GM12878 (cell line): Measurements from ENCODE around the gene PLA2G3. TPM values are rescaled to one million over a fixed set of nuclear protein-coding genes. Genes with fewer than 3 reads are reported as not detected.

Source experiments
- microRNA counts: library from miRNA; unstranded; fragments of <30 nt; microRNA quantifications from one replicate; lab custom pipeline; 2016
- microRNA-seq: library from miRNA; unstranded; fragments of <30 nt; microRNA quantifications from one replicate; pipeline ENCODE4, GENCODE V29; 2018
- polyA plus RNA-seq, 11 experiments: library from polyadenylated mRNA; depleted of rRNA in 4 of 11; unstranded in 6 of 11; stranded (reverse) in 5 of 11; fragments of >200 nt; fragmentation: Nextera tagmentation in 4 of 11; fragmentation: Illumina TruSeq in 1 of 11; extraction: Ambion mirVana in 4 of 11; extraction: Trizol in 1 of 11; gene quantifications; 1 replicate in 1 of 11; 2 replicates in 10 of 11; pipeline versions ENCODE4 v1.2.1 to v1.2.3, GENCODE V29; 2011 to 2016; ENCODE audit warnings: inconsistent platforms in 2 of 11, missing spikeins in 2 of 11, low read depth in 1 of 11
- small RNA-seq: library from RNA; depleted of rRNA; stranded (forward); fragments of <200 nt; gene quantifications from one replicate; pipeline ENCODE3, GENCODE V24; 2014
- total RNA-seq, 4 experiments: library from RNA; depleted of rRNA in 3 of 4; stranded (reverse); fragments of >200 nt in 3 of 4; fragmentation: Illumina TruSeq in 1 of 4; extraction: Trizol in 1 of 4; gene quantifications; 2 replicates each; pipeline versions ENCODE4 v1.2.1 to v1.2.3, GENCODE V29; 2013 to 2021

Gene PLA2G3
- total and polyA plus RNA-seq, 10 of the 15 experiments (the other 5 are each of a cell fraction or from before 2014, with no cell fraction given) = 0.04 TPM; not detected in 9

MicroRNAs within 50 kb of the gene (microRNA counts, 767-probe panel; counts per million panel counts)
- 1,244 counts per million, percentile 41 among the panel's probes with 10 or more counts for microRNA hsa-miR-3928 (lab: Ali Mortazavi, UCI)

Small RNA genes within 50 kb of the gene (microRNA-seq; reads per million reads assigned to microRNA genes)
- gene MIR3928 = 34.1 reads per million, percentile 64 among the genes with 10 or more reads in this experiment

Small RNA genes within 50 kb of the gene (small RNA-seq; reads per million reads assigned to genes)
- 6.7 reads per million, percentile 92 among the genes with 10 or more reads in this experiment for gene MIR3928

Other genes starting within 250 kb of the PLA2G3 start
Only the 7 nearest of the 9 such genes appear.
- gene TUG1, start 171.2 kb downstream of the PLA2G3 start, total RNA-seq (2014; rRNA removed) = 52.4 and 57.3 TPM in 2 replicates
- gene TUG1, start 171.2 kb downstream of the PLA2G3 start, total RNA-seq (2014; rRNA removed; fragmentation: Illumina TruSeq; extraction: Trizol) = 58.6 and 62.4 TPM in 2 replicates
- 55.8 and 57.4 TPM in 2 replicates for gene TUG1, start 171.2 kb downstream of the PLA2G3 start, total RNA-seq (2021)
- 116 and 137 TPM in 2 replicates for gene TUG1, start 171.2 kb downstream of the PLA2G3 start, polyA plus RNA-seq (2011; rRNA removed)
- gene TUG1, start 171.2 kb downstream of the PLA2G3 start, polyA plus RNA-seq (2014; fragmentation: Illumina TruSeq; extraction: Trizol) = 111 and 156 TPM in 2 replicates
- 10 to 100 TPM; 21.6 to 23.4 TPM for gene TUG1, start 171.2 kb downstream of the PLA2G3 start, polyA plus RNA-seq (2014; fragmentation: Nextera tagmentation; extraction: Ambion mirVana)
- 56.4 and 65.6 TPM in 2 replicates for gene TUG1, start 171.2 kb downstream of the PLA2G3 start, polyA plus RNA-seq (2014; rRNA removed)
- 10 to 100 TPM; 19.3 to 21.7 TPM for gene TUG1, start 171.2 kb downstream of the PLA2G3 start, polyA plus RNA-seq (2016; fragmentation: Nextera tagmentation; extraction: Ambion mirVana)
- 7.7 and 10.2 TPM in 2 replicates for gene SMTN, start 59.2 kb downstream of the PLA2G3 start, total RNA-seq (2014; rRNA removed)
- 2.1 and 3.7 TPM in 2 replicates for gene SMTN, start 59.2 kb downstream of the PLA2G3 start, total RNA-seq (2014; rRNA removed; fragmentation: Illumina TruSeq; extraction: Trizol)
- 19.8 and 21.9 TPM in 2 replicates for gene SMTN, start 59.2 kb downstream of the PLA2G3 start, total RNA-seq (2021)
- 3.2 and 4.7 TPM in 2 replicates for gene SMTN, start 59.2 kb downstream of the PLA2G3 start, polyA plus RNA-seq (2011; rRNA removed)
- 1.7 and 3.0 TPM in 2 replicates for gene SMTN, start 59.2 kb downstream of the PLA2G3 start, polyA plus RNA-seq (2014; fragmentation: Illumina TruSeq; extraction: Trizol)
- 1 to 10 TPM in 1 of 2 experiments, under 1 TPM in 1; 0.92 to 2.6 TPM for gene SMTN, start 59.2 kb downstream of the PLA2G3 start, polyA plus RNA-seq (2014; fragmentation: Nextera tagmentation; extraction: Ambion mirVana)
- 4.9 and 8.2 TPM in 2 replicates for gene SMTN, start 59.2 kb downstream of the PLA2G3 start, polyA plus RNA-seq (2014; rRNA removed)
- gene SMTN, start 59.2 kb downstream of the PLA2G3 start, polyA plus RNA-seq (2016; fragmentation: Nextera tagmentation; extraction: Ambion mirVana) = 10 to 100 TPM; 16.4 to 20.9 TPM
- gene SELENOM, start 32.9 kb downstream of the PLA2G3 start, total RNA-seq (2014; rRNA removed) = 2.3 and 3.3 TPM in 2 replicates
- 1.3 and 1.7 TPM in 2 replicates for gene SELENOM, start 32.9 kb downstream of the PLA2G3 start, total RNA-seq (2014; rRNA removed; fragmentation: Illumina TruSeq; extraction: Trizol)
- 2.2 and 2.8 TPM in 2 replicates for gene SELENOM, start 32.9 kb downstream of the PLA2G3 start, total RNA-seq (2021)
- gene SELENOM, start 32.9 kb downstream of the PLA2G3 start, polyA plus RNA-seq (2011; rRNA removed) = 0.78 and 1.2 TPM in 2 replicates
- gene SELENOM, start 32.9 kb downstream of the PLA2G3 start, polyA plus RNA-seq (2014; fragmentation: Illumina TruSeq; extraction: Trizol) = 0.24 and 0.93 TPM in 2 replicates
- gene SELENOM, start 32.9 kb downstream of the PLA2G3 start, polyA plus RNA-seq (2014; fragmentation: Nextera tagmentation; extraction: Ambion mirVana) = 1 to 10 TPM in 1 of 2 experiments, under 1 TPM in 1; 0.80 to 1.3 TPM
- 5.6 and 8.3 TPM in 2 replicates for gene SELENOM, start 32.9 kb downstream of the PLA2G3 start, polyA plus RNA-seq (2014; rRNA removed)
- gene SELENOM, start 32.9 kb downstream of the PLA2G3 start, polyA plus RNA-seq (2016; fragmentation: Nextera tagmentation; extraction: Ambion mirVana) = 1 to 10 TPM; 3.8 to 5.2 TPM
- 1.7 TPM in 2 replicates for gene INPP5J, start 17.5 kb downstream of the PLA2G3 start, total RNA-seq (2014; rRNA removed)
- gene INPP5J, start 17.5 kb downstream of the PLA2G3 start, total RNA-seq (2014; rRNA removed; fragmentation: Illumina TruSeq; extraction: Trizol) = 1.2 and 1.3 TPM in 2 replicates
- gene INPP5J, start 17.5 kb downstream of the PLA2G3 start, total RNA-seq (2021) = 1.9 and 2.6 TPM in 2 replicates
- gene INPP5J, start 17.5 kb downstream of the PLA2G3 start, polyA plus RNA-seq (2011; rRNA removed) = 0.07 and 0.26 TPM in 2 replicates
- gene INPP5J, start 17.5 kb downstream of the PLA2G3 start, polyA plus RNA-seq (2014; fragmentation: Illumina TruSeq; extraction: Trizol) = 0.44 and 1.7 TPM in 2 replicates
- gene INPP5J, start 17.5 kb downstream of the PLA2G3 start, polyA plus RNA-seq (2014; fragmentation: Nextera tagmentation; extraction: Ambion mirVana) = under 1 TPM in 1 of 2 experiments, not detected in 1; 0.18 TPM
- gene INPP5J, start 17.5 kb downstream of the PLA2G3 start, polyA plus RNA-seq (2014; rRNA removed) = 2.2 and 2.8 TPM in 2 replicates
- gene INPP5J, start 17.5 kb downstream of the PLA2G3 start, polyA plus RNA-seq (2016; fragmentation: Nextera tagmentation; extraction: Ambion mirVana) = 1 to 10 TPM; 1.1 to 1.5 TPM
- gene RNF185, start 19.7 kb upstream of the PLA2G3 start, total RNA-seq (2014; rRNA removed) = 15.6 and 18.7 TPM in 2 replicates
- gene RNF185, start 19.7 kb upstream of the PLA2G3 start, total RNA-seq (2014; rRNA removed; fragmentation: Illumina TruSeq; extraction: Trizol) = 18.6 and 19.1 TPM in 2 replicates
- 22.1 and 22.9 TPM in 2 replicates for gene RNF185, start 19.7 kb upstream of the PLA2G3 start, total RNA-seq (2021)
- 32.6 and 34.7 TPM in 2 replicates for gene RNF185, start 19.7 kb upstream of the PLA2G3 start, polyA plus RNA-seq (2011; rRNA removed)
- gene RNF185, start 19.7 kb upstream of the PLA2G3 start, polyA plus RNA-seq (2014; fragmentation: Illumina TruSeq; extraction: Trizol) = 29.0 and 31.2 TPM in 2 replicates
- gene RNF185, start 19.7 kb upstream of the PLA2G3 start, polyA plus RNA-seq (2014; fragmentation: Nextera tagmentation; extraction: Ambion mirVana) = 10 to 100 TPM in 1 of 2 experiments, 1 to 10 TPM in 1; 7.7 to 10.8 TPM
- gene RNF185, start 19.7 kb upstream of the PLA2G3 start, polyA plus RNA-seq (2014; rRNA removed) = 20.2 and 23.1 TPM in 2 replicates
- gene RNF185, start 19.7 kb upstream of the PLA2G3 start, polyA plus RNA-seq (2016; fragmentation: Nextera tagmentation; extraction: Ambion mirVana) = 10 to 100 TPM; 26.8 to 28.9 TPM
- 32.3 and 34.9 TPM in 2 replicates for gene LIMK2, start 71.8 kb upstream of the PLA2G3 start, total RNA-seq (2014; rRNA removed)
- gene LIMK2, start 71.8 kb upstream of the PLA2G3 start, total RNA-seq (2014; rRNA removed; fragmentation: Illumina TruSeq; extraction: Trizol) = 21.1 and 23.7 TPM in 2 replicates
- 33.5 and 40.4 TPM in 2 replicates for gene LIMK2, start 71.8 kb upstream of the PLA2G3 start, total RNA-seq (2021)
- gene LIMK2, start 71.8 kb upstream of the PLA2G3 start, polyA plus RNA-seq (2011; rRNA removed) = 8.1 and 12.1 TPM in 2 replicates
- gene LIMK2, start 71.8 kb upstream of the PLA2G3 start, polyA plus RNA-seq (2014; fragmentation: Illumina TruSeq; extraction: Trizol) = 20.6 and 29.8 TPM in 2 replicates
- gene LIMK2, start 71.8 kb upstream of the PLA2G3 start, polyA plus RNA-seq (2014; fragmentation: Nextera tagmentation; extraction: Ambion mirVana) = 1 to 10 TPM; 2.9 to 5.0 TPM
- 23.3 and 24.2 TPM in 2 replicates for gene LIMK2, start 71.8 kb upstream of the PLA2G3 start, polyA plus RNA-seq (2014; rRNA removed)
- 10 to 100 TPM; 31.2 to 32.2 TPM for gene LIMK2, start 71.8 kb upstream of the PLA2G3 start, polyA plus RNA-seq (2016; fragmentation: Nextera tagmentation; extraction: Ambion mirVana)
- gene PIK3IP1, start 152.0 kb upstream of the PLA2G3 start, total RNA-seq (2014; rRNA removed) = 3.4 and 3.6 TPM in 2 replicates
- gene PIK3IP1, start 152.0 kb upstream of the PLA2G3 start, total RNA-seq (2014; rRNA removed; fragmentation: Illumina TruSeq; extraction: Trizol) = 2.3 and 2.6 TPM in 2 replicates
- 3.8 and 4.1 TPM in 2 replicates for gene PIK3IP1, start 152.0 kb upstream of the PLA2G3 start, total RNA-seq (2021)
- gene PIK3IP1, start 152.0 kb upstream of the PLA2G3 start, polyA plus RNA-seq (2011; rRNA removed) = 5.6 and 6.5 TPM in 2 replicates
- 1.2 and 2.4 TPM in 2 replicates for gene PIK3IP1, start 152.0 kb upstream of the PLA2G3 start, polyA plus RNA-seq (2014; fragmentation: Illumina TruSeq; extraction: Trizol)
- under 1 TPM; 0.77 to 0.80 TPM for gene PIK3IP1, start 152.0 kb upstream of the PLA2G3 start, polyA plus RNA-seq (2014; fragmentation: Nextera tagmentation; extraction: Ambion mirVana)
- gene PIK3IP1, start 152.0 kb upstream of the PLA2G3 start, polyA plus RNA-seq (2014; rRNA removed) = 2.4 and 2.9 TPM in 2 replicates
- gene PIK3IP1, start 152.0 kb upstream of the PLA2G3 start, polyA plus RNA-seq (2016; fragmentation: Nextera tagmentation; extraction: Ambion mirVana) = 1 to 10 TPM; 3.0 to 3.1 TPM